ENCODE data around the gene MESD. TPM values are rescaled to one million over a fixed set of nuclear protein-coding genes. Genes with fewer than 3 reads are reported as not detected.
A peak's percentile ranks its signal among the peaks of the same experiment; 100 is the strongest.

Gene MESD
- total and polyA plus RNA-seq, 9 of the 15 experiments (the other 6 are each of a cell fraction or from before 2014, with no cell fraction given) = 11.3 to 39.7 (median 22.8) TPM

DNA sequence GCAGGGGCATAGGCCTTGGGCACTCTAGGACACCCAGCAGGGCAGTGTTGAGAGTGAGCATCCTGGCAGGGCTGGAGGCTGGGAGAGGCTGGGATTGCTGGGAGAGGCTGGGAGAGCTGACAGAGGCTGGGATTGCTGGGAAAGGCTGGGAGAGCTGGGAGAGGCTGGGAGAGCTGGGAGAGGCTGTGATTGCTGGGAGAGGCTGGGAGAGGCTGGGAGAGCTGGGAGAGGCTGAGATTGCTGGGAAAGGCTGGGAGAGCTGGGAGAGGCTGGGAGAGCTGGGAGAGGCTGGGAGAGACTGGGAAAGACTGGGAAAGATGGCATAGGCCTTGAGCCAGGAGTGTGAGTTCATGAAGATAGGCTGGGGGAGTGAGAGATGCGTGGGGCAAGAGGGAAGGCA lies 77.8 kb downstream of the MESD start (continued):
- TF ChIP-seq CTBP1 (IDR thresholded peaks at IDR 0.05; ENCODE audit: borderline replicate concordance) (no peak), MCM5 (IDR thresholded peaks at IDR 0.05; ENCODE audit: low read depth) (no peak), ELF4 (CRISPR knock-in tag; IDR thresholded peaks at IDR 0.05) (no peak)

DNA sequence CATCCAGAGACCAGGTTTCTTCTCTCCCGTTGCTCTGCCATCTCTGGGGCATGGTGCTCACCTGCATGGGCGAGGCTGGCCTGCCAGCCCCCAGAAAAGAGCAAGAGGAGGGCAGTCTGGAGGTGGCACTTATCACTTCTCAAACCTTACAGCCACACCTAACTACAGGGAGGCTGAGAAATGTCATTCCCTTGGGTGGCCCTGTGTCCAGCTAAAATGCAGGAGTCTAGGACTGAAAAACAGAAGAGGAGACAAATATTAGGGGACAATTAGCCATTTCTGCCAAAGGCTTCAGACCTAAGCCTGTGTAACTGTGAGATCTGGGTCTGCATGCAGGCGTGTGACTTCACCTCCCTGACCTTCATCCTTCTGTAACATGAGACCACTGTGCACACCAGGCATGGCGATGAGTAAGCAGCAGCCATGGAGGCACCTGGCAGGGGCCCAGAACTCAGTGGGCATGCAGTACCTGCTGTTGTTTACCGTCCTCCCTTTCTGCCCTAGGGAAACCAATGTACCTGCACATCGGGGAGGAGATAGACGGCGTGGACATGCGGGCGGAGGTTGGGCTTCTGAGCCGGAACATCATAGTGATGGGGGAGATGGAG lies 83.4 kb downstream of the MESD start:
- in situ Hi-C loops (cut with MboI) (no loop called here), intact Hi-C loops (cut with micrococcal nuclease) (no loop called here)
- Histone ChIP-seq H3K27me3 (ENCODE audit: control insufficient read depth in 2 of 2, insufficient read depth in 2 of 2, low read length in 2 of 2) (peaks cover 7 to 38% of the 10 kb centered on the region in 2 experiments; a peak in 4 of 5 replicates), H3K9me3 (replicated peaks; ENCODE audit: control insufficient read depth, insufficient read depth, low read depth, low read length) (no peaks in the 10 kb centered on the region), H3K79me2 (ENCODE audit: control insufficient read depth, insufficient read depth, low read length) (no peaks in the 10 kb centered on the region), H3K4me3 (no peak overlapping the region), H3K9me1 (ENCODE audit: control insufficient read depth, insufficient read depth, low read length) (no peaks in the 10 kb centered on the region), H3K4me1 (replicated peaks in 1 of 2; ENCODE audit: control insufficient read depth in 2 of 2, insufficient read depth in 2 of 2, low read length in 2 of 2) (peaks cover 19 to 22% of the 10 kb centered on the region in 2 experiments; a peak in 4 of 5 replicates), H3K4me2 (ENCODE audit: insufficient read depth, low read length) (no peak overlapping the region), H3K36me3 (ENCODE audit: control insufficient read depth, insufficient read depth, low read length) (no peaks in the 10 kb centered on the region), H4K20me1 (replicated peaks; ENCODE audit: control insufficient read depth, insufficient read depth, low read length) (peaks cover 16% of the 10 kb centered on the region), H2AFZ (ENCODE audit: low read depth, low read length) (no peak overlapping the region), H3K9ac (ENCODE audit: insufficient read depth in 1 of 2, low read depth in 2 of 2, low read length in 2 of 2) (no peak overlapping the region), H3K27ac (ENCODE audit: extremely low read depth, low read depth, low read length) (no peak overlapping the region)
- POLR2A ChIA-PET = no interaction called here
- FAIRE-seq (no peak), DNase-seq (ENCODE audit: extremely low read depth in 1 of 4, low spot score in 3 of 4) (peak in 1 of 4 experiments; percentile 18), ATAC-seq (no peak)
- CTCF ChIA-PET (ENCODE audit: low intra/inter-chr PET ratio) = no interaction called here
- 18% methylated on average over 11 of the region's 11 CpGs for WGBS (ENCODE audit: insufficient coverage, low coverage, missing lambda C conversion rate)
- TF ChIP-seq, protein P1, sequence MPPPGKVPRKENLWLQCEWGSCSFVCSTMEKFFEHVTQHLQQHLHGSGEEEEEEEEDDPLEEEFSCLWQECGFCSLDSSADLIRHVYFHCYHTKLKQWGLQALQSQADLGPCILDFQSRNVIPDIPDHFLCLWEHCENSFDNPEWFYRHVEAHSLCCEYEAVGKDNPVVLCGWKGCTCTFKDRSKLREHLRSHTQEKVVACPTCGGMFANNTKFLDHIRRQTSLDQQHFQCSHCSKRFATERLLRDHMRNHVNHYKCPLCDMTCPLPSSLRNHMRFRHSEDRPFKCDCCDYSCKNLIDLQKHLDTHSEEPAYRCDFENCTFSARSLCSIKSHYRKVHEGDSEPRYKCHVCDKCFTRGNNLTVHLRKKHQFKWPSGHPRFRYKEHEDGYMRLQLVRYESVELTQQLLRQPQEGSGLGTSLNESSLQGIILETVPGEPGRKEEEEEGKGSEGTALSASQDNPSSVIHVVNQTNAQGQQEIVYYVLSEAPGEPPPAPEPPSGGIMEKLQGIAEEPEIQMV (tag; conservative IDR thresholded peaks at IDR 0.05; ENCODE audit: low read depth) = no peak
- TF ChIP-seq GABPB1 (CRISPR knock-in tag; IDR thresholded peaks at IDR 0.05) (no peak), NFIC (IDR thresholded peaks at IDR 0.05) (peak; percentile 35)
- BruUV-seq (replicated peaks) = no TSS peak
